ENCODE data around the gene FLOT1. TPM values are rescaled to one million over a fixed set of nuclear protein-coding genes. Genes with fewer than 3 reads are reported as not detected.
A peak's percentile ranks its signal among the peaks of the same experiment; 100 is the strongest.

The FLOT1 gene
- total and polyA plus RNA-seq, 9 of the 15 experiments (the other 6 are each of a cell fraction or from before 2014, with no cell fraction given) = 11.7 to 149 (median 118) TPM

DNA sequence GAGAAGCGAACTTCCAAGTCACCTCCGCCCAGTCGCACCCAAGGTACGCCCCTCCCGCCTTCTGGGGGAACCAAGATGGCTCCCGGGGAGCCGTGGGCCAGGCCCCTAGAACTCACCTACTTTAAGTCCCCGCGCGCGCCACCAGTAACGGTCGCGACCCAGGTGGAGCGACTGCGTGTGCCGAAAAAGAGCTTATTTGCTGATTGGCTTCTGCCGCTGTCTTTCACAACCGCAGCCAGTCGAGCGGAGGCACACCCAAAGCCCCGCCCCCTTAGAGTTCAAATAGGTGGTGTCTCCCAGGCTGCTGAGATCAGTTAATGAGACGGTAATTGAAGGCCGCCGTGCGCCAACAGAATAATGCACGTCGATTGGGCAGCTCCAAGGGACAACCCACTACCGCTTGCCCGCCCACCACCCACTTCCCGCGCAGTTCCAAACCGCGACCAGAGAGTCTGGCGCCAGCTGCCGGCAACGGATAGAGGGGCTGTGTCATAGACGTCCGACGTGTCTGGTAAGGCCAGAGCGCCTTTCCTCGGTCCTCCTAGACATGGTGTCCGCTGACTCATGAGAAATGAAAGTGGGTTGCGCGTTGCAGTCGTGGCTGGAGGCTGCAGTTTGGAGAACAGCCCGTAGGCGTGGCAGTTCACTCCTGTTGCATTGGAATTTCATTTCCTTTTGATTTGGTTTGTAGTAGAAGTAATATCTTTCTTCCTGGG is 25.2 kb downstream of the FLOT1 start, which contains the start of gene MDC1 (continued):
- no peak for TF ChIP-seq KLF1 (tag; IDR thresholded peaks at IDR 0.05)
- no peak for TF ChIP-seq RBM15 (IDR thresholded peaks at IDR 0.05; ENCODE audit: insufficient read depth, low read length)
- TF ChIP-seq CAMTA2 (CRISPR knock-in tag; conservative IDR thresholded peaks at IDR 0.05) = 0 out of 2 replicates have a peak, but pooled peaks have one; percentile 36
- TF ChIP-seq ZFP30 (CRISPR knock-in tag; IDR thresholded peaks at IDR 0.05; ENCODE audit: borderline replicate concordance) = no peak
- peak in 1 of 2 experiments; percentile 73; a peak in 1 of 4 replicates for TF ChIP-seq ARNT (IDR thresholded peaks at IDR 0.05)
- no peak for TF ChIP-seq KAT8 (IDR thresholded peaks at IDR 0.05; ENCODE audit: low read depth)
- TF ChIP-seq NR3C1 (CRISPR knock-in tag; IDR thresholded peaks at IDR 0.05) = no peak
- TF ChIP-seq, protein P1, sequence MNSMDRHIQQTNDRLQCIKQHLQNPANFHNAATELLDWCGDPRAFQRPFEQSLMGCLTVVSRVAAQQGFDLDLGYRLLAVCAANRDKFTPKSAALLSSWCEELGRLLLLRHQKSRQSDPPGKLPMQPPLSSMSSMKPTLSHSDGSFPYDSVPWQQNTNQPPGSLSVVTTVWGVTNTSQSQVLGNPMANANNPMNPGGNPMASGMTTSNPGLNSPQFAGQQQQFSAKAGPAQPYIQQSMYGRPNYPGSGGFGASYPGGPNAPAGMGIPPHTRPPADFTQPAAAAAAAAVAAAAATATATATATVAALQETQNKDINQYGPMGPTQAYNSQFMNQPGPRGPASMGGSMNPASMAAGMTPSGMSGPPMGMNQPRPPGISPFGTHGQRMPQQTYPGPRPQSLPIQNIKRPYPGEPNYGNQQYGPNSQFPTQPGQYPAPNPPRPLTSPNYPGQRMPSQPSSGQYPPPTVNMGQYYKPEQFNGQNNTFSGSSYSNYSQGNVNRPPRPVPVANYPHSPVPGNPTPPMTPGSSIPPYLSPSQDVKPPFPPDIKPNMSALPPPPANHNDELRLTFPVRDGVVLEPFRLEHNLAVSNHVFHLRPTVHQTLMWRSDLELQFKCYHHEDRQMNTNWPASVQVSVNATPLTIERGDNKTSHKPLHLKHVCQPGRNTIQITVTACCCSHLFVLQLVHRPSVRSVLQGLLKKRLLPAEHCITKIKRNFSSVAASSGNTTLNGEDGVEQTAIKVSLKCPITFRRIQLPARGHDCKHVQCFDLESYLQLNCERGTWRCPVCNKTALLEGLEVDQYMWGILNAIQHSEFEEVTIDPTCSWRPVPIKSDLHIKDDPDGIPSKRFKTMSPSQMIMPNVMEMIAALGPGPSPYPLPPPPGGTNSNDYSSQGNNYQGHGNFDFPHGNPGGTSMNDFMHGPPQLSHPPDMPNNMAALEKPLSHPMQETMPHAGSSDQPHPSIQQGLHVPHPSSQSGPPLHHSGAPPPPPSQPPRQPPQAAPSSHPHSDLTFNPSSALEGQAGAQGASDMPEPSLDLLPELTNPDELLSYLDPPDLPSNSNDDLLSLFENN (IDR thresholded peaks at IDR 0.05; ENCODE audit: low read depth in 2 of 2, low read length in 2 of 2) = peak in 1 of 2 experiments; percentile 47; a peak in 2 of 4 replicates
- TF ChIP-seq, protein P2, sequence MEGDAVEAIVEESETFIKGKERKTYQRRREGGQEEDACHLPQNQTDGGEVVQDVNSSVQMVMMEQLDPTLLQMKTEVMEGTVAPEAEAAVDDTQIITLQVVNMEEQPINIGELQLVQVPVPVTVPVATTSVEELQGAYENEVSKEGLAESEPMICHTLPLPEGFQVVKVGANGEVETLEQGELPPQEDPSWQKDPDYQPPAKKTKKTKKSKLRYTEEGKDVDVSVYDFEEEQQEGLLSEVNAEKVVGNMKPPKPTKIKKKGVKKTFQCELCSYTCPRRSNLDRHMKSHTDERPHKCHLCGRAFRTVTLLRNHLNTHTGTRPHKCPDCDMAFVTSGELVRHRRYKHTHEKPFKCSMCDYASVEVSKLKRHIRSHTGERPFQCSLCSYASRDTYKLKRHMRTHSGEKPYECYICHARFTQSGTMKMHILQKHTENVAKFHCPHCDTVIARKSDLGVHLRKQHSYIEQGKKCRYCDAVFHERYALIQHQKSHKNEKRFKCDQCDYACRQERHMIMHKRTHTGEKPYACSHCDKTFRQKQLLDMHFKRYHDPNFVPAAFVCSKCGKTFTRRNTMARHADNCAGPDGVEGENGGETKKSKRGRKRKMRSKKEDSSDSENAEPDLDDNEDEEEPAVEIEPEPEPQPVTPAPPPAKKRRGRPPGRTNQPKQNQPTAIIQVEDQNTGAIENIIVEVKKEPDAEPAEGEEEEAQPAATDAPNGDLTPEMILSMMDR (IDR thresholded peaks at IDR 0.05 in 2 of 3, conservative IDR thresholded peaks at IDR 0.05 in 1 of 3; ENCODE audit: insufficient read depth in 2 of 3, low read depth in 1 of 3, low read length in 3 of 3) = peak in 2 of 3 experiments; percentile 38 to 52; a peak in 3 of 6 replicates
- TF ChIP-seq NONO (IDR thresholded peaks at IDR 0.05; ENCODE audit: low read depth in 2 of 2, low read length in 1 of 2) = no peak; a peak in 1 of 4 replicates
- TF ChIP-seq, protein P3, sequence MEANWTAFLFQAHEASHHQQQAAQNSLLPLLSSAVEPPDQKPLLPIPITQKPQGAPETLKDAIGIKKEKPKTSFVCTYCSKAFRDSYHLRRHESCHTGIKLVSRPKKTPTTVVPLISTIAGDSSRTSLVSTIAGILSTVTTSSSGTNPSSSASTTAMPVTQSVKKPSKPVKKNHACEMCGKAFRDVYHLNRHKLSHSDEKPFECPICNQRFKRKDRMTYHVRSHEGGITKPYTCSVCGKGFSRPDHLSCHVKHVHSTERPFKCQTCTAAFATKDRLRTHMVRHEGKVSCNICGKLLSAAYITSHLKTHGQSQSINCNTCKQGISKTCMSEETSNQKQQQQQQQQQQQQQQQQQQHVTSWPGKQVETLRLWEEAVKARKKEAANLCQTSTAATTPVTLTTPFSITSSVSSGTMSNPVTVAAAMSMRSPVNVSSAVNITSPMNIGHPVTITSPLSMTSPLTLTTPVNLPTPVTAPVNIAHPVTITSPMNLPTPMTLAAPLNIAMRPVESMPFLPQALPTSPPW (CRISPR knock-in tag; IDR thresholded peaks at IDR 0.05) = peak; percentile 83
